A549 (cell line): ENCODE results near the gene MBD3L5. TPM values are rescaled to one million over a fixed set of nuclear protein-coding genes. Genes with fewer than 3 reads are reported as not detected.

Experiments used
- ATAC-seq, 2 experiments: fragments of 200-7000 bp in 1 of 2; fragments of >200 bp in 1 of 2; cut with Nextera tagmentation in 1 of 2; cut with Tn5 transposase in 1 of 2; 3 replicates each; pipeline versions ENCODE4 v1.8.0 to v1.9.1; 2018 to 2020; ENCODE audit warnings: mild to moderate bottlenecking in 1 of 2, moderate library complexity in 1 of 2
- CTCF ChIA-PET: fragments of 300-600 bp; sonication (Branson Sonifier 250); formaldehyde crosslinking; extraction: SDS; loops from one replicate; lab custom pipeline; 2021; ENCODE audit warnings: antibody characterized with exemption, inconsistent platforms; lab: Yijun Ruan, JAX
- POLR2A ChIA-PET: fragments of 350-600 bp; formaldehyde crosslinking; extraction: SDS; loops from one replicate; lab custom pipeline; 2021; ENCODE audit warnings: antibody characterized with exemption, inconsistent platforms; lab: Yijun Ruan, JAX
- DNase-seq, 2 experiments: peaks; one replicate each; pipeline versions ENCODE4 v3.0.0 to v3.0.0-alpha.2; 2011 to 2016; ENCODE audit warnings: low read depth in 1 of 2, low spot score in 1 of 2
- FAIRE-seq: peaks from 2 replicates; lab custom pipeline; 2011; peaks lifted over from hg19 to GRCh38; lab: Jason Lieb, UNC
- H3K27ac ChIP-seq, 2 experiments: fragments of >200 bp; sonication (Bioruptor Twin); formaldehyde crosslinking; 3 replicates each; pipeline ENCODE4 v1.5.1; 2016 to 2017
- H3K4me1 ChIP-seq: fragments of >200 bp; sonication (Bioruptor Twin); formaldehyde crosslinking; 3 replicates; pipeline ENCODE4 v1.6.1; 2016
- H3K4me2 ChIP-seq: fragments of >200 bp; sonication (Bioruptor Twin); formaldehyde crosslinking; 3 replicates; pipeline ENCODE4 v1.6.1; 2016
- H3K4me3 ChIP-seq: fragments of >200 bp; sonication (Bioruptor Twin); formaldehyde crosslinking; 3 replicates; pipeline ENCODE4 v1.5.1; 2016
- H3K9me3 ChIP-seq: fragments of >200 bp; sonication (Bioruptor Twin); formaldehyde crosslinking; 3 replicates; pipeline ENCODE4 v1.6.1; 2016
- BCL3 ChIP-seq: fragments of >200 bp; sonication (Bioruptor Twin); formaldehyde crosslinking; IDR thresholded peaks from 3 replicates; pipeline ENCODE4 v1.6.1; 2016
- CBX8 ChIP-seq: fragments of 200-600 bp; sonication (generic); IDR thresholded peaks from 2 replicates; pipeline ENCODE4 v1.6.1; 2016
- CEBPB ChIP-seq, 2 experiments: fragments of >200 bp in 1 of 2; sonication (Bioruptor Twin) in 1 of 2; formaldehyde crosslinking in 1 of 2; IDR thresholded peaks; 2 replicates each; pipeline ENCODE4 v1.6.1; 2012 to 2016
- CHD4 ChIP-seq: fragments of 200-600 bp; sonication (generic); IDR thresholded peaks from 2 replicates; pipeline ENCODE4 v1.6.1; 2016; ENCODE audit warnings: antibody characterized with exemption, mild to moderate bottlenecking, borderline replicate concordance
- EHF ChIP-seq: fragments of 250-450 bp; sonication (Bioruptor Pico); IDR thresholded peaks from 2 replicates; pipeline ENCODE4 v1.5.0; 2020; ENCODE audit warnings: mild to moderate bottlenecking
- HOXA7 ChIP-seq: fragments of 250-450 bp; sonication (Bioruptor Pico); IDR thresholded peaks from 2 replicates; pipeline ENCODE4 v1.5.0; 2020; ENCODE audit warnings: mild to moderate bottlenecking, moderate library complexity
- KDM1A ChIP-seq: fragments of 200-600 bp; sonication (generic); IDR thresholded peaks from 2 replicates; pipeline ENCODE4 v1.6.1; 2016; ENCODE audit warnings: low read depth, mild to moderate bottlenecking
- KDM5A ChIP-seq: fragments of 200-600 bp; sonication (generic); IDR thresholded peaks from 2 replicates; pipeline ENCODE4 v1.6.1; 2016; ENCODE audit warnings: antibody characterized with exemption, mild to moderate bottlenecking
- MYC ChIP-seq: IDR thresholded peaks from 2 replicates; pipeline ENCODE4 v1.6.1; 2012; ENCODE audit warnings: mild to moderate bottlenecking, inconsistent platforms, low read length, improper control_type of control experiment, borderline replicate concordance
- NFE2L2 ChIP-seq: fragments of 150-350 bp; conservative IDR thresholded peaks from 2 replicates; pipeline ENCODE4 v1.6.1; 2014; ENCODE audit warnings: low read length
- NPAS2 ChIP-seq: fragments of 250-450 bp; sonication (Bioruptor Pico); IDR thresholded peaks from 2 replicates; pipeline ENCODE4 v1.8.0; 2022; ENCODE audit warnings: mild to moderate bottlenecking, moderate library complexity, borderline replicate concordance
- POLR2A ChIP-seq: IDR thresholded peaks from 2 replicates; pipeline ENCODE4 v1.6.1; 2012; ENCODE audit warnings: mild to moderate bottlenecking, low read length
- TFCP2L1 ChIP-seq: fragments of 250-450 bp; sonication (Bioruptor Pico); IDR thresholded peaks from 2 replicates; pipeline ENCODE4 v1.5.0; 2021; ENCODE audit warnings: mild to moderate bottlenecking
- USF2 ChIP-seq: fragments of 450-650 bp; IDR thresholded peaks from 2 replicates; pipeline ENCODE4 v1.6.1; 2014; ENCODE audit warnings: antibody characterized with exemption
- WGBS: methylation state at CpG from one replicate; pipeline ENCODE4 v1.1.6; 2017; ENCODE audit errors: missing lambda C conversion rate; 5-methylcytosine and 5-hydroxymethylcytosine counted together
- polyA plus RNA-seq, 4 experiments: library from polyadenylated mRNA; depleted of rRNA in 3 of 4; stranded (reverse); fragments of >200 nt; fragmentation: RNase III in 1 of 4; extraction: RNeasy Plus Mini Kit Qiagen cat#74134 plus additional on column Dnase treatment in 1 of 4; gene quantifications; 2 replicates in 3 of 4; 3 replicates in 1 of 4; pipeline ENCODE4 v1.2.3, GENCODE V29; 2011 to 2017
- TF ChIP-seq, protein P1 (sequence below): fragments of >200 bp; sonication (Bioruptor Twin); formaldehyde crosslinking; IDR thresholded peaks from 3 replicates; pipeline ENCODE4 v1.5.1; 2016
- TF ChIP-seq, protein P2 (sequence below): IDR thresholded peaks from 2 replicates; pipeline ENCODE4 v1.6.1; 2012; ENCODE audit warnings: low read depth, borderline replicate concordance
- TF ChIP-seq, protein P3 (sequence below): fragments of 200-600 bp; sonication (generic); IDR thresholded peaks from 2 replicates; pipeline ENCODE4 v1.6.1; 2016; ENCODE audit warnings: antibody characterized with exemption, mild to moderate bottlenecking, moderate library complexity
- TF ChIP-seq, protein P4 (sequence below): IDR thresholded peaks from 2 replicates; pipeline ENCODE4 v1.6.1; 2012

Gene MBD3L5
- polyA plus RNA-seq, 2 of the 4 experiments (the other 2 are of a cell fraction) = not detected

DNA sequence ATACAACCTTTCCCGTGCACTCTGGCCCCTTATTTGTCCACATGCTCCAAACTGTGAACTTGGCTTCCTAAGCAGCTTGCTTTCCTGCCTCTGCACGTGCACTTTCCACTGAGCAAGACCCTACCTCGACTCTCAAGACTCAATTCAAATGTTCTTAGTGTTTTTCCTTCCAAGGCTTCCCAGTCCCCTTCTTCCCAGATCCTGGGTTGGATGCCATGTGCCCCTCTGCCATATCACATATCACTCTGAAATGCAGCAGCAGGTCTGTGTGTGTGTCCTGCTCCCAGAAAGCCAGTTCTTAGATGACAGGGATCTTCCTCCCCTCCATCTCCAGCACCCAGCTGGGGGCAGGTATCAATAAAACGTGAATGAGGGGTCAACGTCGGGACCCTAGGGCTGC is 42.2 kb downstream of the MBD3L5 start:
- no peak for ATAC-seq
- H3K4me3 ChIP-seq = no peak overlapping the region
- no peak for FAIRE-seq
- TF ChIP-seq, protein P1, sequence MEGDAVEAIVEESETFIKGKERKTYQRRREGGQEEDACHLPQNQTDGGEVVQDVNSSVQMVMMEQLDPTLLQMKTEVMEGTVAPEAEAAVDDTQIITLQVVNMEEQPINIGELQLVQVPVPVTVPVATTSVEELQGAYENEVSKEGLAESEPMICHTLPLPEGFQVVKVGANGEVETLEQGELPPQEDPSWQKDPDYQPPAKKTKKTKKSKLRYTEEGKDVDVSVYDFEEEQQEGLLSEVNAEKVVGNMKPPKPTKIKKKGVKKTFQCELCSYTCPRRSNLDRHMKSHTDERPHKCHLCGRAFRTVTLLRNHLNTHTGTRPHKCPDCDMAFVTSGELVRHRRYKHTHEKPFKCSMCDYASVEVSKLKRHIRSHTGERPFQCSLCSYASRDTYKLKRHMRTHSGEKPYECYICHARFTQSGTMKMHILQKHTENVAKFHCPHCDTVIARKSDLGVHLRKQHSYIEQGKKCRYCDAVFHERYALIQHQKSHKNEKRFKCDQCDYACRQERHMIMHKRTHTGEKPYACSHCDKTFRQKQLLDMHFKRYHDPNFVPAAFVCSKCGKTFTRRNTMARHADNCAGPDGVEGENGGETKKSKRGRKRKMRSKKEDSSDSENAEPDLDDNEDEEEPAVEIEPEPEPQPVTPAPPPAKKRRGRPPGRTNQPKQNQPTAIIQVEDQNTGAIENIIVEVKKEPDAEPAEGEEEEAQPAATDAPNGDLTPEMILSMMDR = no peak
- TF ChIP-seq MYC (no peak), CBX8 (no peak), POLR2A (no peak), KDM1A (no peak), USF2 (no peak), HOXA7 (no peak), KDM5A (no peak), CEBPB (IDR thresholded peaks at IDR 0.05) (no peak), NFE2L2 (no peak), NPAS2 (CRISPR knock-in tag) (no peak), TFCP2L1 (CRISPR knock-in tag) (no peak), EHF (CRISPR knock-in tag) (no peak), BCL3 (no peak), CHD4 (no peak)
- TF ChIP-seq, protein P2, sequence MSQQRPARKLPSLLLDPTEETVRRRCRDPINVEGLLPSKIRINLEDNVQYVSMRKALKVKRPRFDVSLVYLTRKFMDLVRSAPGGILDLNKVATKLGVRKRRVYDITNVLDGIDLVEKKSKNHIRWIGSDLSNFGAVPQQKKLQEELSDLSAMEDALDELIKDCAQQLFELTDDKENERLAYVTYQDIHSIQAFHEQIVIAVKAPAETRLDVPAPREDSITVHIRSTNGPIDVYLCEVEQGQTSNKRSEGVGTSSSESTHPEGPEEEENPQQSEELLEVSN = no peak
- TF ChIP-seq, protein P3, sequence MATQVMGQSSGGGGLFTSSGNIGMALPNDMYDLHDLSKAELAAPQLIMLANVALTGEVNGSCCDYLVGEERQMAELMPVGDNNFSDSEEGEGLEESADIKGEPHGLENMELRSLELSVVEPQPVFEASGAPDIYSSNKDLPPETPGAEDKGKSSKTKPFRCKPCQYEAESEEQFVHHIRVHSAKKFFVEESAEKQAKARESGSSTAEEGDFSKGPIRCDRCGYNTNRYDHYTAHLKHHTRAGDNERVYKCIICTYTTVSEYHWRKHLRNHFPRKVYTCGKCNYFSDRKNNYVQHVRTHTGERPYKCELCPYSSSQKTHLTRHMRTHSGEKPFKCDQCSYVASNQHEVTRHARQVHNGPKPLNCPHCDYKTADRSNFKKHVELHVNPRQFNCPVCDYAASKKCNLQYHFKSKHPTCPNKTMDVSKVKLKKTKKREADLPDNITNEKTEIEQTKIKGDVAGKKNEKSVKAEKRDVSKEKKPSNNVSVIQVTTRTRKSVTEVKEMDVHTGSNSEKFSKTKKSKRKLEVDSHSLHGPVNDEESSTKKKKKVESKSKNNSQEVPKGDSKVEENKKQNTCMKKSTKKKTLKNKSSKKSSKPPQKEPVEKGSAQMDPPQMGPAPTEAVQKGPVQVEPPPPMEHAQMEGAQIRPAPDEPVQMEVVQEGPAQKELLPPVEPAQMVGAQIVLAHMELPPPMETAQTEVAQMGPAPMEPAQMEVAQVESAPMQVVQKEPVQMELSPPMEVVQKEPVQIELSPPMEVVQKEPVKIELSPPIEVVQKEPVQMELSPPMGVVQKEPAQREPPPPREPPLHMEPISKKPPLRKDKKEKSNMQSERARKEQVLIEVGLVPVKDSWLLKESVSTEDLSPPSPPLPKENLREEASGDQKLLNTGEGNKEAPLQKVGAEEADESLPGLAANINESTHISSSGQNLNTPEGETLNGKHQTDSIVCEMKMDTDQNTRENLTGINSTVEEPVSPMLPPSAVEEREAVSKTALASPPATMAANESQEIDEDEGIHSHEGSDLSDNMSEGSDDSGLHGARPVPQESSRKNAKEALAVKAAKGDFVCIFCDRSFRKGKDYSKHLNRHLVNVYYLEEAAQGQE = no peak
- TF ChIP-seq, protein P4, sequence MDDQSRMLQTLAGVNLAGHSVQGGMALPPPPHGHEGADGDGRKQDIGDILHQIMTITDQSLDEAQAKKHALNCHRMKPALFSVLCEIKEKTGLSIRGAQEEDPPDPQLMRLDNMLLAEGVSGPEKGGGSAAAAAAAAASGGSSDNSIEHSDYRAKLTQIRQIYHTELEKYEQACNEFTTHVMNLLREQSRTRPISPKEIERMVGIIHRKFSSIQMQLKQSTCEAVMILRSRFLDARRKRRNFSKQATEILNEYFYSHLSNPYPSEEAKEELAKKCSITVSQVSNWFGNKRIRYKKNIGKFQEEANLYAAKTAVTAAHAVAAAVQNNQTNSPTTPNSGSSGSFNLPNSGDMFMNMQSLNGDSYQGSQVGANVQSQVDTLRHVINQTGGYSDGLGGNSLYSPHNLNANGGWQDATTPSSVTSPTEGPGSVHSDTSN = no peak
- CTCF ChIA-PET = interaction anchor here (0.7 to 1.9 kb wide), 2 partner anchors 9 to 20 kb away, joined by 3 to 5 read pairs; no protein-coding TSS in a partner anchor
- WGBS = 92% methylated on average over 6 of the region's 6 CpGs
- POLR2A ChIA-PET = no interaction called here
- DNase-seq = no peak
- peaks cover 51% of the 10 kb centered on the region for H3K9me3 ChIP-seq
- no peak overlapping the region for H3K4me2 ChIP-seq
- no peak overlapping the region for H3K27ac ChIP-seq
- no peaks in the 10 kb centered on the region for H3K4me1 ChIP-seq
